SIG-M5 treated with dmso at 0.1 percent for 504 hours (cell line): Measurements from ENCODE around the gene ZSCAN16.
"Not testable (repeated sequence)": the region's sequence is repeated elsewhere in the genome, so short reads cannot be mapped to it uniquely, and the experiment has no call there.

Source experiments
- DNase-seq: peaks from one replicate; lab custom pipeline; 2025; ENCODE audit not compliant: unreplicated experiment; lab: John Stamatoyannopoulos, UW

The ZSCAN16 gene

GRCh38 chr6:28124350-28124970, at the start of gene ZSCAN16:
Gene ZSCAN16 (plus strand): TSS chr6:28124609. CDS start chr6:28125444, 835 bp downstream.
- peak; percentile 69 for DNase-seq

- DNase-seq: no peak
Measured at GRCh38 chr6:28078050-28078449, 46.4 kb upstream of the ZSCAN16 start.

- no peak for DNase-seq
Measured at GRCh38 chr6:28078836-28079235, 45.6 kb upstream of the ZSCAN16 start.

GRCh38 chr6:28080381-28080630, 44.1 kb upstream of the ZSCAN16 start, which contains the start of gene ZNF165:
Gene ZNF165 (plus strand): TSS chr6:28080568. CDS start chr6:28085481, 4,913 bp downstream.
- DNase-seq: not testable (repeated sequence)

- peak; percentile 90 for DNase-seq
Measured at GRCh38 chr6:28080631-28081485, 43.6 kb upstream of the ZSCAN16 start.

- peak; percentile 63 for DNase-seq
Measured at GRCh38 chr6:28081486-28081751, 43.0 kb upstream of the ZSCAN16 start.

- DNase-seq: peak; percentile 25
Measured at GRCh38 chr6:28082939-28083338, 41.5 kb upstream of the ZSCAN16 start.

- DNase-seq: no peak
Measured at GRCh38 chr6:28089054-28089453, 35.4 kb upstream of the ZSCAN16 start.

GRCh38 chr6:28090917-28091586, 33.4 kb upstream of the ZSCAN16 start:
- no peak for DNase-seq

- DNase-seq: not testable (repeated sequence)
Measured at GRCh38 chr6:28102222-28102621, 22.2 kb upstream of the ZSCAN16 start.

- not testable (repeated sequence) for DNase-seq
Measured at GRCh38 chr6:28102699-28103098, 21.7 kb upstream of the ZSCAN16 start.

GRCh38 chr6:28104392-28105244, 19.8 kb upstream of the ZSCAN16 start:
- DNase-seq: peak; percentile 84

- peak; percentile 55 for DNase-seq
Measured at GRCh38 chr6:28105245-28105639, 19.2 kb upstream of the ZSCAN16 start.

- no peak for DNase-seq
Measured at GRCh38 chr6:28107506-28107905, 16.9 kb upstream of the ZSCAN16 start.

GRCh38 chr6:28111964-28112363, 12.4 kb upstream of the ZSCAN16 start:
- no peak for DNase-seq

- no peak for DNase-seq
Measured at GRCh38 chr6:28115799-28116198, 8.6 kb upstream of the ZSCAN16 start.

GRCh38 chr6:28117386-28118050, 6.9 kb upstream of the ZSCAN16 start:
- no peak for DNase-seq

GRCh38 chr6:28118217-28118616, 6.2 kb upstream of the ZSCAN16 start:
- DNase-seq: no peak

GRCh38 chr6:28121876-28122275, 2.5 kb upstream of the ZSCAN16 start:
- DNase-seq: no peak

- not testable (repeated sequence) for DNase-seq
Measured at GRCh38 chr6:28122283-28122682, 2.1 kb upstream of the ZSCAN16 start.

GRCh38 chr6:28124971-28125353, 553 bp downstream of the ZSCAN16 start:
- no peak for DNase-seq
